Pulmonary artery endothelial cell (primary cell): ENCODE measurements around the gene ABCC1. TPM values are rescaled to one million over a fixed set of nuclear protein-coding genes. Genes with fewer than 3 reads are reported as not detected.

Experiments
- DNase-seq: peaks from one replicate; pipeline ENCODE4 v3.0.0-alpha.2; 2011; ENCODE audit warnings: low read depth, low spot score
- total RNA-seq: library from RNA; depleted of rRNA; stranded (reverse); fragments of >200 nt; gene quantifications from 2 replicates; pipeline ENCODE4 v1.2.3, GENCODE V29; 2014

ABCC1 gene
- total RNA-seq, 1 donor from 2014 or later = 52.6 TPM

DNA sequence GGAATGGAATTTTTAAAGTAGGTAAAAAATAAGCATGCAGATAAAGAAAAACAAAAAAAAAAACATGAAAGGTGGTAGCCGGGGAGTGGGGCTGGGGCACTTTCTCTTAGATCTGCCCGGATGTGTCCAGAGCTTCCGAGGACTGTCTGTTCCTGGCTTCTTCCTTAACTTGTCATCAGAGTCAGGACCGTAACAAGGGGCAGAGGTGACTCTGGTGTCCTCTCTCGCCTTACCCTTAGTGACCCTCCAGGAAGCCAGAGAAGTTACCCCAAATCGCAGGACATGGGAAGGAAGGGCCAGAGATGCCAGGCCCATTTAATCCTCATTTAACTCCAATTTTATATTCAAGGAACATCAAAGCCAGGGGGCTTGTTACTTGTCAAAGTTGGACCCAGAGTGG lies 158.4 kb downstream of the ABCC1 start:
- DNase-seq = no peak

DNA sequence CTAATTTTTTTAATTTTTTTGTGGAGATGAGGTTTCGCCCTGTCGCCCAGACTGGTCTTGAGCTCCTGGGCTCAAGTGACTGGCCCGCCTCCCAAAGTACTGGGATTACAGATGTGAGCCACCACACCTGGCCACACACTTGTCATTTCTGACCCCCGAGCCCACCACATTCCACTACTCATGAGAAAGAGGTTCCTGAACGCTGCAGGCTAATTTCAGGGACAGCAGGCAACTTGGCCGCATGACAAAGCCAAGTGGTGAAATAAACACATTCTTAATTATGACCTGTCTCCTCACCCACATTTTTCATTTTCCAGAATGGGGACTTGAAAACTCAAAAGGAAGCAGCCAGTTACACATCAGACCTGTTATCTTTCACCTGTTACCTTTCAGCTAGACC lies 159.3 kb downstream of the ABCC1 start:
- no peak for DNase-seq

DNA sequence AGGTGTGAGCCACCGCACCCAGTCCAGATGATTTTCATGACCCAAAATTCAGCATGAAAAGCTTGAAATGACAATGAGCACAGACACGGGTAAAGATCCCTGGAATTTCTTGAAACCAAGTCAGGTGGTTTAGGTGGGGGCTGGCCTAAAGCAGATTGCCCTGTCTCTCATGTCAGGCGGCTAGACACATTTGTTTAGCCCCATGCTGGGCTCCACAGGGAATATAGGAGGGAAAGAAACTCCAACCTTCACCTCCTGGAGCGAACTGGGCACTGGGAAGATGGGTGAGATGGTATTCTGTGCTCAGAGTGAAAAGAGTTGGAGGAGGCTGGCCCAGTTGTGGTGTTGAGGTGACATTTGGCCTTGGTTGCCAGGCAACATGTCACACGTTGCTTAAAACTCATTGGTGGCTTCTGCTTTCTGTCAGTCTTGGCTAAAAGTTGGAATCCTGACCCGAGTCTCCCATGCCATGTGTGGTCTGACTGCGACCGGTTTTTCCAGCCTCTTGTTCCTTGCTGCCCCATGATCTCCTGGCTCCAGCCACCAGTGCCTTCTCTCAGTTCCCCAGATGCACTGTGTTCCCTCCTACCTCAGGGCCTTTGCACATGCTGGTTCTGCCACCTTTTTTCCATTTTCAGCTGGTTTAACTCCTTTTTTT lies 160.2 kb downstream of the ABCC1 start:
- no peak for DNase-seq

DNA sequence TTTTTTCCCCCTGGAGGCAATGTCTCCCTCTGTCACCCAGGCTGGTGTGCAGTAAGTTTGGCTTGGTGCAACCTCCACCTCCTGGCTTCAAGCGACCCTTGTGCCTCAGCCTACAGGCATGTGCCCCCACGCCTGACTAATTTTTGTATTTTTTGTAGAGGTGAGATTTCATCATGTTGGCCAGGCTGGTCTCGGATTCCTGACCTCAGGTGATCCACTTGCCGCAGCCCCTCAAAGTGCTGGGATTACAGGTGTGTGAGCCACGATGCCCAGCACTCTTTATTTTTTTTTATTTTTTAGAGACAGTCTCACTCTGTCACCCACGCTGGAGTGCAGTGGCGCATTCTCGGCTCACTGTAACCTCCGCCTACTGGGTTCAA lies 160.7 kb downstream of the ABCC1 start:
- DNase-seq = no peak

DNA sequence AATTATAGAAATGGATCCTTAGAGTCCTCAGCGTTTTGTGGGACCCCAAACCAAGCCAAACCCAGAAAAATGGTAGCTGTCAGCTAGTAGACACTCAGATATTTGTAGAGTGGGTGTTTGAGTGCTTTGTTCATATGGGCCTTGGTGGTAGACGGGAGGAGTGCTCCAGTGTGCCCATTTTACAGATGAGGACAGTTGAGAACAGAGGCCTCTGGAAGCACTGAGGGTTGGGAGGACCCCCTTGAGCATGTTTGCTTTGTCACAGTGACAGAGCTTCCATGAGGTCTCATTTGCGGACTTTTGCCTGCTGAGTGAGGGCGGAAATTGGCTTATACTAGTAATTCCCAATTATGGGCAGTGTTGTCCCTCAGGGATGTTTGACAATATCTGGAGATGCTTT lies 162.2 kb downstream of the ABCC1 start:
- DNase-seq = no peak

DNA sequence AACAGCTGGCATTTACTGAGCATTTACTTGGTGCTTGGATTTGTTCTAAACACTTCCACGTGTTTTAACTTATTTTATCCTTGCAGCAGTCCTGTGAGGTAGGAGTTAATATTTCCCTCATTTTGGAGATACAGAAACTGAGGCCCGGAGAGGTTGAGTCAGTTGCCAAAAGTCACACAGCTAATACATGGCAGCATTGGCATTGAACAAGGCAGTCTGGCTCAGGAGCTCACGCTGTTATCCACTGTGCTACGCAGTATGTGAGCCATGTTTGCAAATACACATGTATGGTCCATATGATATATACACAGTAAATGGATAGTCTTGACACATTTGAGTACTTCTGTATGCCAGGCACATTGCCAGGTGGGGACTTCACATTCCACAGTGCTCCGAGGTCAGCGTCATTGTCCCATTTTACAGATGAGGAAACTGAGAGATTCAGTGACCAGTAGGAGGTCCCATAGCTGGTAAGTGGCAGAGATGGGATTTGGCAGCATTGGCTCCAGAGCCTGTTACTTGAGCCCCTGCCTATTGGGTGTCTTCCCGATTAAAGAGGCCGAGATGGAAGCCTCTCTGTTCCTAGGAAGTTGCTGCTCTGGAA lies 163.1 kb downstream of the ABCC1 start:
- no peak for DNase-seq

DNA sequence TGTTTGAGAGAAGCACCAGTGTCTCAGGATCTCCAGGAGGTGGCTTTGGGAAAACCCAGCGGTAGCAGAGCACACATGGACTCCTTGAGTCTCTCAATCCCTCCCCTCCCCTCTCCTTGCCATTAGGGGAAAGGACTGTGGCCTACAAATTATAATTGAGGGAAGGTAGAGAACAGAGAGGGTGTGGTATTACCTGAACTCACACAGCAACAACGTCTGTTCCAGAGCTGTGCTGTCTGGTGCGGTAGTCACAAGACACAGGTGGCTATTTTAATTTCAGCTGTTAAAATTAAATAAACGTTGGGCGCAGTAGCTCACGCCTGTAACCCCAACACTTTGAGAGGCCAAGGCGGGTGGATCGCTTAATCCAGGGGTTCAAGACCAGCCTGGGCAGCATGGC lies 163.7 kb downstream of the ABCC1 start:
- DNase-seq = no peak

DNA sequence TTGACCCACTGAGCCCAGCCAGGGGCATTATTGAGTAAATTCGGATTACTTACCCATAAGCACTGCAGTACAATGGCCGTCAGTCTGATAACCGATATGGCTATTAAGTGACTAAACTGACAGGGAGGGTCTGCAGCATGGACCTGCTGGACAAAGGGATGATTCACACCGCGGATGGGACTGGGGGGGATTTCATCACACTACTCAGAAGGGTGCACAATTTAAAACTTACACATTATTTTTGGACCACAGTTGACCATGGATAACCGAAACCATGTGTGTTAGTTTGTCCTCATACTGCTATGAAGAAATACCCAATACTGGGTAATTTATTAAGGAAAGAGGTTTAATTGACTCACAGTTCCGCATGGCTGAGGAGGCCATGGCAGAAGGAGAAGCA lies 167.4 kb downstream of the ABCC1 start:
- no peak for DNase-seq

DNA sequence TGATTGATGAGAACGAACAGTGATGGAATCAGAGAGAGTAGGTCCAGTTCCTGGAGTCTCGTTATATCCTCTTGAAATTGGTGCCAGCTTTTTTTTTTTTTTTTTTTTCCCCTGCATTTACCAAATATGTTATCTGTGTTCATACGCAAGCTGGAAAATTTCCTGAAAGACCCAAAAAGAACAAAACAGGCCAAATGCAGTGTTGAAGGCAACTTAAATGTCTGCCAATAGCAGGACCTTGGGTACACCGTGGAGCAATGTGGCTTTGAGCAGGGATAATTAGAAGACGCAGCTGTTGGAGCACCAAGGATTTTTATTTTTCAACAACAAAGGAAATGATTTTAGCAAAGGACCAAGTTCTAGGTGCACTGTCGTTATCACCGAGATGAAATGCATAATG lies 168.9 kb downstream of the ABCC1 start:
- no peak for DNase-seq

DNA sequence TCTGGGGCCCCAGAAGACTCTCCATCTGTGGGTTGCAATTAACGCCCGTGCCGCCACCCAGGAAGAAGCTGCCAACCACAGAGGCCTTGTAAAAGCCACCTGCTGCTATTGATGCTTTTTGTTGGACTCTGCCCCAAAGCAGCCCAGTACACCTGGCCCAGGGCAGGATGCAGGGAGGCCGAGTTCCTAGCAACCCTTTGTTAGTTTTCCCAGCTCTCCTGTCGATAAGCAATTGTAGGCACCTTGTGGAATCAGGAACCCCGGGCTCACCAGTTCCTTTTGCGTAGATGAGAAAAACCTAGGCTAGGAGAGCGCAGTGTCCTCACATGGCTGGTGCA lies 170.6 kb downstream of the ABCC1 start:
- DNase-seq = peak; percentile 17

DNA sequence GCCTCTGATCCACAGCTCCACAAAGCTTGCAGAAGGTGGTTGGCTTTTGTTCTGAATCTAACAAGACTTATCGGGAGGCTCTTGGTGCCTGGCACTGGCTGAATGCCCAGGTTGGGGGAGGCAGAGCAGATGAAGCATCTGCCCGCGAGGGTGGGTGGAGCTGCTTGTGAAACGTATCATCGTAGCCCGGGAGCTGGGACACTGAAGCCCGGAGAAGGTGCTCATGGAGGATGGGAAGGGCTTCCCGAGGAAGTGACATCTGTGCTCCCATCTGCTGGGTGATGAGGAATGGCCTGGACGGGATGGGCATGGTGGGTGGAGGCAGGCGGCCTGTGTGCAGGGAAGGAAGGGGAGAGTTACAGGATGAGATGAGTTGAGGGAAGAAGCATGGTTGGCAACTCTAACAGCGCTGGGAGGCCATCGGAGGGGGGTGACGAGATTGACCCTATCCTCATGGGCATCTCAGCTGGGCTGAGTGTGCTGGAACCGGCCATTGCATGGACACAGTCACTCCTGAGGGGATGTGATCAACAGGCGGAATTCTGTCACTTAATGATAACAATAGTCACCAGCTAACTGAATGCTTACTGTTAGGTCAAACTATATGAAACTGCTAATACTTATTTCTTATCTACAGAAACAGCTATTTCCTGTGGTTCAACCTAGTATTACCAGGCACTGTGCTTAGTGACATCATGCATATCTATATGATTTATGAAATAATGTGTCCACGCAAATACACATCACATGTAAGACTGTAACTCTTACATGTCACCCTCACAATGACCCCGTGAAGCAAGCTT lies 171.2 kb downstream of the ABCC1 start:
- DNase-seq = peak; percentile 88

DNA sequence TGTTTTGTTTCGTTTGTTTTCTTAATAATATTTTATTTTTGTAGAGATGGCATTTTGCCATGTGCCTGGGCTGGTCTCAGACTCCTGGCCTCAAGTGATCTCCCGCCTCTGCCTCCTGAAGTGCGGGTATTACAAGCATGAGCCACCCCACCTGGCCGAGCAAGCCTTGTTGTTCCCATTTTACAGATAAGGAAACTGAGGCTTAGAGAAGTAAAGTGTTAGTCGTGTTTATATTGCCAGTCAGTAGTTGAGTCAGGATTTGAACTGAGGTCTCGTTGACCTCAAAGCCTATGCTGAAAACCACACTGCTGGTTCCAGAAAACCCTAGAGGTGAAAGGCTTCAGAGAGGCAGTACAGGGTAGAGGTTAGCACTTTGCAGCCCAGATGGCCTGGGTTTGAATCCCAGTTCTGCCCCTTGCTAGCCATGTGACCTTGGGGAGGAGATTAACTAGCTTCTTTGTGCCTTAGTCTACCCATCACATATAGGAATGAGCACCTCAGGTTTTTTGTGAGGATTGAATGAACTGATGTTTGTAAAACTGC lies 171.8 kb downstream of the ABCC1 start:
- DNase-seq = no peak

DNA sequence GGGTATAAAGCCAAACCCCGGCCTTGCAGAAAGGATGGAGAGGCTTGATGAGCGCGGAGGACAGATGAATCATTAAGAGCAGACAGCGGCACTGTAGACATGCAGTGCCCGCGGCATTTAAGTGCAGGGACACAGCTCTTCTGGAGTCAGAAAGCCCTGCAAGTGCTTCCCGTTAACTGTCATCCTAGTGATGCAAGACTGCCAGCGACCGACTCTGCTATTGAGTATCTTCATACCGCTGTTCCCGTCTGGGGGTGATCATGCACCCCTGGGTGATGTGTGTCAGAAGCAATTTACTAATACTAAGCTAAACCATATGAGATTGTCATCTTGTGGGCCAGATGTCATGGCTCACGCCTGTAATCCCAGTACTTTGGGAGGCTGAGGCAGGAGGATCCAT lies 172.8 kb downstream of the ABCC1 start:
- no peak for DNase-seq

DNA sequence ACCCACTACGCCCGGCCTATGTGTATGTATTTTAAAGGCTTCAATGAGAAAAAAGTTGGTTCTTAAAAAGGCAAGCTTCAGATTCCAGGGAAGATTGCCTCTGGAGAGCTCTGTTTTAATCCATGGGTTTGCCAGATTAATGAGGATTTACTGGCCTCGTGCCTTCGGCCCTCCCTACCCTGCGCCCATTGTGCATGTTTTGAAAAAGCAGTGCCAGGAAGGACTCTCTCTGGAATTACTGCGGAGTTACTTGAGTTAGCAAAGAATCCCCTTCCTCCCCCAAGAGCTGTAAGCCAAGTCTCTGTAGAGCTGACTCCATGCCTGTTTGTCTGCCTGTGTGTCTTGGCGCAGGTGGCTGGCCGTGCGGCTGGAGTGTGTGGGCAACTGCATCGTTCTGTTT lies 175.0 kb downstream of the ABCC1 start:
- no peak for DNase-seq

DNA sequence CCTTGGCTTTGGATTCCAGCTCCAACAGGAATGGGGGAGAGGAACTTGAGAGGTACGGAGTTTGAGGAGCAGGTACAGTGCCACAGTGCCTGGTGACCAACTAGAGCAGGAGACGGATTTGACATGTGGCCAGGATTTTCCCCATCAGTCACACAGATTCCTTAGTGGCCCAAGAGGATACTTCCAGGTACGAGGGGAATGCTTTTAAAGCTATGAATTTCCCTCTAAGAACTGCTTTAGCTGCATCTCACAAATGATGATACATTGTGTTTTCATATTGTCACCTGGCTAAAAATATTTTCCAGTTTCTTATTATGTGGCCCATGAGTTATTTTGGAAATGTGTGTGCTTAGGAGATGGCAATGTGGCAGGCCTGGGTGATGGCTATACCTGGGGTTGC lies 175.6 kb downstream of the ABCC1 start:
- no peak for DNase-seq

DNA sequence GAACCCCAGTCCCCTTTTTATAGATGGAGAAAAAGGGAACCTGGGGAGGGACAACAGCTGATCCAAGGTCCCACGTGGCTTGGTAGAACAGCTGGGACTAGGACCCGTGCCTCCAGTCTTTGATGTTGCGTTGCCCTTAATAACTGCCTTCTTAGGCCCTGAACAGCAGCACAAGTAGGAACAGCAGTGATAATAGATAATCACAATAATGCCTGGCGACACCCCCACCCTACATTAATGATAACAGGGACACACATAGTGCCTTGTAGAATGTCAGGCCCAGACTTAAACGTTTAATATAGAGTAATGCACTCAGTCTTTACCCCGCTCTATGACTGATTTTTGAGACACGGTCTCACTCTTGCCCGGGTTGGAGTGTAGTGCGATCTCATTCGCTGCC lies 177.5 kb downstream of the ABCC1 start:
- DNase-seq = no peak

DNA sequence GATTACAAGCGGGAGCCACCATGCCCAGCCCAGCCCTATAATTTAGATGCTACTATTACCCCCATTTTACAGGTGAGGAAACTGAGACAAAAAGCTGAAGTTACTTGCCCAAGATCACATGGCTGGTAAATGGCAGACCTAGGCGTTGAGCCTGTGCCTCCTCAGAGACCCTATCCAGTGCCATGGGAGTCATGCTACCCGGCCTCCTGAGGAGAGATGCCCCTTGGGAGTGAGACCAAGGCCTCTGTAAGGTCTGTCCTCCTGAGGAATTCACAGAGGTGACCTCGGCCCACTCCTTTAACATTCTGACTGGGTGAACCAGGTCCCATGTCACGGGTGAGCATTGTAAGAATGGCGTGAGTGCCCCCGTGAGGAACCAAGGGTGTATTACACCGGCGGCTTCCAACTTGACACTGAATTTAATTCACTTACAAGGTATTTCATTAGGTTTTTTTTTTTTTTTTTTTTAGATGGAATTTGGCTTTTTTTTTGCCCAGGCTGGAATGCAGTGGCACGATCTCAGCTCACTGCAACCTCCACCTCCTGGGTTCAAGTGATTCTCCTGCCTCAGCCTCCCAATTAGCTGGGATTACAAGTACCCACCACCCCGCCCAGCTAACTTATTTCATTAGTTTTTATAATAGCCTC lies 178.2 kb downstream of the ABCC1 start:
- peak; percentile 40 for DNase-seq

DNA sequence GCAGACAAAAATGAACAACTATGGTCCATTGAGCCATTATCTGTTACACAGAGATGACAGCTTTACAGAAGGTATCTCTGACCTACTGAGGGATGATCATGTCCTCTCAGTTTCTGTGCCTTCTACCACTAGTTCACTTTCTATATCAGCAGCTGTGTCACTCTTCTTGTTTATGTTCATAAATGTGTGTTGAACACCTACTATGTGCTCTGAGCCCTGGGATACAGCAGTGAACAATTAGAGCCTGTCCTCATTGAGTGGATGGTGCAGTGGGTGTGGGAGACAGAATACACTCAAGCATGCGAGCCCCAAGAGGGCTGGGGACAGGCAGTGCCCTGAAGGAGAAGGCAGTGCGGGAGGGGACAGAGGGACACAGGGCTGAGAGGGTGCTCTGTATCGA lies 181.8 kb downstream of the ABCC1 start:
- no peak for DNase-seq

DNA sequence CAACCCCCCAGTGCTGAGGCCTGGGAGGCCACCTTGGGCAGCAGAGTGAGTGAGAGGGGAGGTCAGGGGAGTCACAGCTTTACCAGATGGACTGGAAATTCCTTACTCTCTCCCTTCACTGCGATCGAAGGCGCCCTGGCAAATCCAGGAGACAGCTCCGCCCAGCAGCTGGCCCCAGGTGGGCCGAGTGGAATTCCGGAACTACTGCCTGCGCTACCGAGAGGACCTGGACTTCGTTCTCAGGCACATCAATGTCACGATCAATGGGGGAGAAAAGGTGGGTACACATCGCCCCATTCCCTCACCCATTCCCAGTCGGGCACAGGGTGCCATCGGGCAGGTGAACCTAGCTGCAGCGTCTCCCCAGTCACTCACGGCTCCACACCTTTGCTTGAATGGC lies 182.2 kb downstream of the ABCC1 start:
- DNase-seq = no peak

DNA sequence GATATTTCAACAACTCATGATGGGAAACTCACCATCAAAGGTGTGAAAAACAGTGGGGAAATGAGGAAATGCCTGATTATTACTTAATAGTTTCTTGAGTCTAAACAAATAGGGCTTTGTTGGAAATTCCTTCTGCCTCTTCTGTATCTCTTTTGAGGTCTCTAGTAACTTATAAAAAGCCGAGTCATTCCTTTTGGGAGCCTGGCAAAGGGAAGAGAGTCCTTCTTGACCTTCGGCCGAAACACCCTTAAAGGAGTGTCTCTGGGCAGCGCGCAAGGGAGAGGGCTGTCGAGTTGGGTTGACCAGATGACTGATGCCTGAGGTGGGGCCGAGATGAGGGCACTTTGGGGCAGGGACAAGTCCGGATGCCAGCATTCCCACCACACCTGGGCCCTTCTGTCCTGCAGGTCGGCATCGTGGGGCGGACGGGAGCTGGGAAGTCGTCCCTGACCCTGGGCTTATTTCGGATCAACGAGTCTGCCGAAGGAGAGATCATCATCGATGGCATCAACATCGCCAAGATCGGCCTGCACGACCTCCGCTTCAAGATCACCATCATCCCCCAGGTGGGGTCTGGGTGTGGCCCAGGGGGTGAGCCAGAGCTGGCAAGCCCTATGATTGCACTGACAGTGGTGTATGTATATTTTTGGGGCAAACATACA lies 184.7 kb downstream of the ABCC1 start:
- DNase-seq = no peak

DNA sequence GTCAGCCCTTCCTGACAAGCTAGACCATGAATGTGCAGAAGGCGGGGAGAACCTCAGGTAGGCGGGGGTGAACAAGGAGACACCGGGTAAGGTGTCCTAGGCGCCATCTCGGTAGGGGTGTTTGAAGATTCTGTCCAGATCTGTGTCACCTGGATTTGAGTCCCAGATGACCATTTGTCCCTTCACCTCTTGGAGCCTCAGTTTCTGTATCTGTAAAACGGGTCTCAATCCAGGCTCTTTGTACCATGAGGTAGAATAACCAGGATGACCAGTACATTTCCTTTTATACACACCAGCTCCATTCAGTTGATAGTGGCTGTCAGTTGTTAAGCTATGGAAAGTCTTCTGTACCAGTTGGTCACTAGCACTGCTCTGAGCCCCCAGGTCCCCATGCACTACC lies 187.2 kb downstream of the ABCC1 start:
- DNase-seq = no peak

DNA sequence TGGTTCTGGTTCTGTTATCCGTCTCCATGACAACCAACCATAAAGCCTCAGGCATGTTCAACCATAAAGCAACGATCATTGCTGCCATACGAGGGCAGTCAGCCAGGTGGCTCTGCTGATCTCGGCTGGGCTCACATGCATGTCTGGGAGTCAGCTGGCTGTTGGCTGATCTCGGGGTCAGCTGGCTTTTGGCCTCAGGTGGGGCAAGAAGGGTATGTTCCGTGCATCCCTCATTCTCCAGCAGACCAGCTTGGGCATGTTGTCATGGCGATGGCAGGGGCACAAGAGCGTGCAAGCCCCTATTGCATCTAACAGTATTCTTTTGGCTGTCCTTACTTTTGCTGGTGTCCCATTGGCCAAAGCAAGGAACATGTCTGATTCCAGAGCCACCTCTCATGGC lies 187.7 kb downstream of the ABCC1 start:
- no peak for DNase-seq
